CD1c-positive myeloid dendritic cell (primary cell): ENCODE measurements around the gene DSCAM.

ENCODE experiments used
- DNase-seq: peaks from one replicate; pipeline ENCODE4 v3.0.0-alpha.2; 2016; ENCODE audit errors: extremely low spot score

Gene DSCAM

DNA sequence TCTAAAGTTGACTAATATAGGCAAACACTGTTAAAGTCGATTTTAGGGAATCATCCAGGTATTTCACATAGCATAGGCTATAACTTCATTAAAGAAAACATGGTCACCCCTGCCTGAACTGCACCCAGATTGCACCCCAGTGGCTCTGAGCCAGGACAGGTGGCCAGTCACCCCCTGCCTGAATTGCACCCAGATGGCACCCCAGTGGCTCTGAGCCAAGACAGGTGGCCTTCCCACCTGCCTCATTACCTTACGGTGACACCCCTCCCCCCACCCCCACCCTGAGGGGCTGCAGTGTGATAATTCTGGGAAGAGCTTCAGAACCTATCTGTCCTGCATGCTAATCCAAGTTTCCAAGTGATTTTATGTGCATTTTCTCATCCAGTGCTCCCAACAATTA is 78.9 kb downstream of the DSCAM start:
- no peak for DNase-seq

DNA sequence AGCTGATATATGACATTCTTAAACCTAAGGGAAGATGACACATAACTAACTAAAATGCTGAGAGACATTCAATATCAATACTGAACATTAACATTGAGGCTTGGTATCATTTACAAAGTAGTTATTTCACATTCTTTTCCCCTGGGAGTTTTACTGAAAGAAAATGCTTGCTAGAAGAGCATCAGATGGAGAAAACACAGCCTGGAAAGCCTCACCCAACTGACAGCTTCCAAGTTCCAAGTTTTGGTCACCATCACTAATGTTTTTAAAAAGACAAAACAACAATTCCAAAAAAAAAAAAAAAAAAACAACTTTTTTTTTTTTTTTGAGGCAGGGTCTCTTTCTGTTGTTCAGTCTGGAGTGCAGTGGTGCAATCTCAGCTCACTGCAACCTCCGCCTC is 80.6 kb downstream of the DSCAM start:
- DNase-seq: no peak

DNA sequence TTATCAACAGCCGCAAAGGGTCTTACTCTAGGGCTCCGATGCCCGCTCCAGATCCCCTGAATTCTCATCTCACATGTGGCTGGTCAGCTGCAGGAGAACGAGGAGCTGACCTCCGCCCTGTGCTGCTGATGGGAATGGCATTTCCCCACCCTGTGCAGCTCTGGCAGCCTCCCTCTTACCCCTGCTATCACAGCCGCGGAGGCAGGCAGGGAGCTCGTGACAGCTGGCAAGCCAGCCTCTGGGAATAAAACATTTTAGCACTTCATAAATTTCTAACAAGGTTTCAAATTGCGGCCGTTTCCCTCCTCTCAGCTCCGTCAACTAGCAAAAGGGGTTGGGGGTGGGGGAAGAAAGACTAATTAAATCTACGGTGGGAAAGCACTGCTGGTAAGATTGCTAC is 81.1 kb downstream of the DSCAM start:
- no peak for DNase-seq

DNA sequence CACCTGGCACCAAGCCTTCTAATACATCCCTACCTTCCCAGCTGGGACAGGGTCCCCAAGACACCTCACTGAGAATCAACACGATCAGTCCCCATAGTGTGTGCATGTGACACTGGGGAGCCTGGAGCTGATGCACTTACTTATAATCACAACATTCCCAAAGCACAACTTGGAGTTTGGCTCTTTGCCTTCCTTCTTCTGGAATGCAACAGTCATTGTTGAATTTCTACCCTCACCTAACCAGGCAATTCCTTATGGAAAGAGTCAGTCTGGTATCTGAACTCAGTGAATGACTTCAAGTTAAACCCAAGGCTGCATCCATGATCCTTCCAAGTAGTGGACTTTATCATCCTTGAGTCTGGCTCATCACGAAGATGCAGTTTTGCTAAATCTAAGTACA is 86.1 kb downstream of the DSCAM start:
- DNase-seq: no peak

DNA sequence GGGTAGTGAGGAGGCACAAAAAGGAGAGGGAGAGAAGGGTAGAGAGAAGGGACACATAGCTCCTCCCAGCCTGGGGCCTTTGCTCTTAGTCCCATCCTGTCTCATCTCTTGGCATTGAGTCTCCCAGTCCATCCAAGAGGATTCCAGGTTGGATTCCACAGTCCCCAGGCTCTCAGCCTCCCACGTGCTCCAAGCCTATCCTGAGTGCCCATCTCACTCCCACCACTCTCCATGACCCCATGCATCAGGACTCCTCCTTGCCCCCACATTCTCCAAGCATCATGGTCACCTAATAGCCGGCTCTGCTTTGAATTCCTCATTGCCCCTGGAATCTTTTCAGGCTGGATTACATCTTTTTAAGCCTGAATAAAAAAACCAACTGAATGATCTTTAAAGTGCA is 87.9 kb downstream of the DSCAM start:
- DNase-seq: no peak

DNA sequence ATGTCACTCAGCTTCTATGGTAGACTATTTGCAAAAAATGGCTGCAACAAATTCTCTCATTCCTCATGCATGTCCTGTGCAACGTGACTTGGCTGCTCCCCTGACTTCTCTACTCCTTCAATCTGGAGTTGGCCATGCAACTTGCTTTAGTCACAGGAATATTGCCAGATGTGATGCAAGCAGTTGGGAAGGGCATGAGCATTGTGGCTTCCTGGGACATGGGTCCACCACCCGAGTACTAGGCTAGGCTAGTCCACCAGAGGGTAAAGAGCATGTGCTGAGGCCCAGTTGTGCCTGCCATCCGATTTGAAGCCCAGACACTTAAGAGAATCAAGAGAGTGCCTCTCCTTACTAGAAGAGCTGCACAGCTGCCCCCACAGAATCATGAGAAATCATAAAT is 89.6 kb downstream of the DSCAM start:
- no peak for DNase-seq

DNA sequence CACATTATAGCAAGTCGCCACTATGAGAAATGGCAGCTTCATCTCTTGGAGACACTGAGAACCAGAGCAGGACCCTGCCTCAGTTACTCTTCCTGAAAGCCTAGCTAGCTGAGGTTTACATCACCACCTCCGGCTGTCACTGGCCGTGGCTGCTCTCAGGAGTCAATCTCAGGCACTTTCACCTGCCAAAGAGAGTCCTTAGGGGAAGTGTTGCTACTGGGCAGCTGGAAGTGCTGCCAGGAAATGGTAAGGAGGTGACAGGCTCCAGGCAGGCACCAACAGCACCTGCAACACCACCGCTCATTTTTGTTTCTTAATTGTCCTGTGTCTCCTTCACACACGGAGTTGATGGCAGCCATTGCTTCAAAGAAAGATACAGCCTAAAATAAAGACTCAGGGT is 92.5 kb downstream of the DSCAM start:
- DNase-seq: no peak

DNA sequence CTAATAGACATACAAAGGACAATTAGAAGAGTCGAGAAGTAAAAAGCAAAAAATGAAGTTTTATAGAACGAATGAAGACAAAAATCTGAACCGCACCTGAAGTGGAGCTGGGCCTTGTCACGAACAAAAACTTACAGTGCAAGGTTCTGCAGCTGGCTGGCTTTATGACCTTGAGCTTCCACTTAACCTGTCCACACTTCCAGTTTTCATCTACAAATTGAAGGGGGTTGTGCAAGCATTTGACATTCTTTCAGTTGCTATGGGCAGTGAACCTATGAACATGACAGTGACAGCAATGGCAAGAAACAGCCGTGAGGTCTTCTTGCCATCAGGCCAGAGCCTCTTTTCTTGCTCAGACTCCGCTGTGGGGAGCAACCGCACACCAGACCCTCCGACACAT is 93.2 kb downstream of the DSCAM start:
- DNase-seq: no peak

DNA sequence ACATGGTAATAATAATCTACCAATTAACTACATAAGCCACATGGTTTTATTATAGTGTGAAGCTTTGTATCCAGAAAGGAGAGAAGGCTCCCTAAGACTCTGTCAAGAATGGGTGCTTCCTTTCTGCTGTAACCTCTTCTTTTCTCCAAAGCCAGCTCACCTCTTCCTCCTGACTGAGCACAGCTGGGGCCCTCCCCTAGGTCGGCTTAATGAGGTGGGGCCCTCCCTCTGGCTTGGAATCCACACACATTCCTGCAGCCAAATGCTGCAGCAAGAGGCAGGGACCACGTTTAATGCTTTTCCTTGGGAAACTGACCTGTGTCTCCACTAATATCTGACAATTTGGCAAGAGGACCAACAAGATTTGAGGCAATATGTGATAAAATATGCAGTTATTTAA is 94.8 kb downstream of the DSCAM start:
- no peak for DNase-seq

DNA sequence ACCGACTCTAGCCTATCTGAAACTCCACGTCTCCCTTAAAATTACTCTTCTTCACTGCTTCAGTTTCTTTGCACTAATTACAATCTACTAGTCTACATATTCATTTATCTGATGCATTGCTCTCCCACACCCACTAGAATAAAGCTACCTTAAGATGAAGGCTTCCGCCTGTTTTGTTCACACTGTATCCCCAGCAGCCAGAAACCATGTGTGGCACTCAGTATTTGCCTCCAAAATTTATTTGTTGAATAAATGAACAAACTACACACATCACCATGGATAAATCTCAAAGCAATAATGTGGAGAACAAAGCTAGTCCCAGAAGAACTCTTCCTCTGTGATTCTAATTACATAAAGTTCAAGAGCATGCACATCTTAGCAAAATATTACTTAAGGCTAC is 95.7 kb downstream of the DSCAM start:
- DNase-seq: no peak

DNA sequence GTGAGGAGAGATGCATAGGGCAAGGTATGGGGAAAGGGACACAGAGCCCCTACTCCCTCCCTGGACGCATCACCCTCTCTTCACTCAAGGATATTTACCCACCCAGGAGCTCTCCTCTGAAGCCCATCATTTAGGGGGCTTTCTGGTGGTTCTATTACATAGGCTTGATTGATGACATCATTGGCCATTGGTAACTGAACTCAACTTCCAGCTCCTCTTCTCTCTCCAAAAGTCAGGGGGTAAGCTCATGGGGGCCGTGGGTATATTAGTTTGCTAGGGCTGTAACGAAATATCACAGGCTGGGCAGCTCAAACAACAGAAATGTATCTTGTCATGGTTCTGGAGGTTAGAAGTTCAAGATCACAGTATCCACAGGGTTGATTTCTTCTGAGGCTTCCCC is 110.8 kb downstream of the DSCAM start:
- DNase-seq: no peak

DNA sequence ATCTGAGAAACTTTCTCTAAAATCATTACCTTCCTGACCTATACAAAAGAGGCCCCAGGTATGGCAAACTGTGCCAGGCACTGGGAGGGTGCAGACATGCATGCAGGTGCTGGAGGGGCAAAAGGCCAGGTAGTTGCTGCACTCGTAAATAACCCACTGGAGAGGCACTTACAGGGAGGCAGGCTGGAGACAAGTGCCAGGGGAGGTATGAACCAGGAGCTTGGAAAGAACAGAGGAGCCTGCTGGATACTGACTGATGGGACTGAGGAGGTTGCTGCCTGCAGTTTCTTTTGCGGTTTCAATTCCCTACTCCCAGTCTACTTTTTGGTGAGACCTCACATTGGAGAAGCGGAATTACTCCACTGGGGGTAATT is 113.9 kb downstream of the DSCAM start:
- DNase-seq: no peak

DNA sequence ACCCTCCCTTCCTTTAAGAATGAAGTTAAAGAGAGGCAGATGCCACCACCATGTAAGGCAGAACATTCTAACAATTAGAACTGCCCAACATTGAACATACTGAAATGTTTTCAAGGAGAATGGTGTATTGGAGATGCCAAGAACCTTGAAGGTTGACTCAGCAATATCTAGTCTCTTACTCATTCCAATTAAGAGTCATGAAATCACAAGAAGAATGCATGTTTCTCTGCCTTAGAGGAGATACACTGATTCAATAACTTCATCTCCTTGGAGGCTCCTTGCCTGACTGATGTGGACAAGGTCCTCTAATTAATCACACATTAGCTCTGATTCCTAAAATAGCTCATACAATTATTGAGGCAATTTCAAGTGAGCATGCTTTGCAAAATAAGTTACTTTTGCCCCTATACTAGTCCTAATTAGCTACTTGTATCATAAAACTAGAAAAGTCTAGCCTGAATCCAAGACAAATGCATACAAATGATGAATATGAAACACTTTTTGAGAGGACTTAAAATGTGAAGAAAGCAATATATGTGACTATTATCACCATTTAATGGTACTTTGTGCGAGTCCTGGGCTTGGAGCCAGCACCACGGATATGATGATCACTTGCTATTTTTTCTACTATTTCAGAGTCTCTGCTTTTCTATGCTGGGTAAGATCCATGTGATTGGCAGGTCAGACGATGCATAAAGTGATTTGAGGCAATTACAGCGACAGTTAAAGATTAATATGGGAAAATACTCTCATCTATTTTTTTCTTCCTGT is 114.5 kb downstream of the DSCAM start:
- DNase-seq: no peak

DNA sequence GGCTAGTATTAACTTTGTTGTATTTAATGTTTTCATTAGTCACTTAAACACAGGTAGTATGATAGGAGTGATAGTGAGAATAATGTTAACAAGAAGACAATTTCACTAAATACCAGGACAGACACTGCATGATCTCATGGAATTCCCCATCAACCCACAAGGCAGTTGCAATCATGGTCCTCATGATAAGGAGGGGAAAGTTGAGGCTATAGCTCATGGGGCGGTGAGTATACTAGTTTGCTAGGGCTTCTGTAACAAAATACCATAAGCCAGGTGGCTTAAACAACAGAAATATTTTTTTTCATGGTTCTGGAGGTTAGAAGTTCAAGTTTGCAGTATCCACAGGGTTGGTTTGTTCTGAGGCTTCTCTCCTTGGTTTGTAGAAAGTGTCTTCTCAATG is 115.8 kb downstream of the DSCAM start:
- DNase-seq: no peak

DNA sequence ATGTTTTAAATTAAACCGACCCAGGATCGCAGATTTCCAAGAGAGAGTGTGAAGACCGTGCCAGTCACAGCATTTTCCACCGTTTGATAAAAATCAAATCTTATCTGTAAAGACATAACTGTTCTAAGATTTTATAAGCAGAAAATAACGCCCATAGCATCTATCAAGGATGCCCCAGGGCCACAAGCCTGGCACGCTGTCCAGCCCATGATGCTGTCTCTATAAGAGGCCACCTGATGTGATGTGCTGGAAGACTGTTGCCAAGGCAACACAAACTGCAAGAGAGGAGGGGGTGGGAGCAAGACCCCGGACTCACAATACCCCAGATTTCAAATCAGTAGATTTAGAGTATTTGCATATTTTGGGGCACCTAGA is 116.5 kb downstream of the DSCAM start:
- no peak for DNase-seq

DNA sequence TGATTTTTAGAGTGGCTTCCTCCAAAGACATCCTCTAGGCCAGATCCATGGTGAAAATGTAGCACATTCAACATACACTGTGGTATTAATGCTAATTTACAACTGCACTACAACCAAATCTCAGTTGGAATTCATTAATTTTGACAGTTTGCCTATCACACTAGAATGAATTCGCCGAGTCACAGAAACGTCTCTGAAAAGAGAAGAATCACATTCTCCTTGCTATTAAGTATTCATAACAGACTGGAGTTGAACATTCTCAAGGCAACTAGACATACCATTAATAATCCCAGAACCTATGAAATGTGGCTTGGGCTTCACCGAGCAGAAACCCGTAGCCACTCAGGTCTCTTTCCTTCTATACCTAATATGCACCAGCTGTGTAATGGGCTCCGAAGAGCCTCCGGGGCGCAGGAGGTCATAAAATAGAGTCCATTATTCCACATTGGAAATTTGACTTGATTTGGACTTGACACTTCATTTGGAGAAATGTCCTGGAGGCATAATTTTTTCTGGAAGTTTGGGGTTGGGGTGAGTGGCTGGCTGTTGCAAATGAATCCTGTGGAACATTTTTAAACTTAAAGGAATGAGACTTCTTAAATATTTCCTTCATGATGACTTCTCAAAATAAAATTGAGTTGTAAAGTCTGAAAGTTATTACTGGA is 117.1 kb downstream of the DSCAM start:
- DNase-seq: no peak

DNA sequence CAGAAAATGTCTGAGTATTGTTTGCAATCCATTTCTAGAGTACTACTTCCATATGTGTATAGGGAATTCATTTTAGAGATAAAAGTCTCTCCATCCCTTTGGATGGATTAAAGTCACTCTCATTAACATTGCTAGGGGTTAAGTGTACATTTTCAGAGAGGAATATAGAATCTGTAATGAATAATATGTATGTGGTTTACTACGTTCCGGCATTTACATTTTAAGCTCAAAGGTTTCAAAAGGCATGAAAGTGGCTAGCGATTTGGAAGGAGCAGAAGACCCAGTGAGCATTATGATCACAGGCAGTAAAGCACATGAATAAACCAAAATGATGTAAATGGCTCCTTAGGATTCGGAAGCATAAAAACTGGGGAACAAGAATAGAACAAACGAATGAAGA is 123.0 kb downstream of the DSCAM start:
- DNase-seq: no peak

DNA sequence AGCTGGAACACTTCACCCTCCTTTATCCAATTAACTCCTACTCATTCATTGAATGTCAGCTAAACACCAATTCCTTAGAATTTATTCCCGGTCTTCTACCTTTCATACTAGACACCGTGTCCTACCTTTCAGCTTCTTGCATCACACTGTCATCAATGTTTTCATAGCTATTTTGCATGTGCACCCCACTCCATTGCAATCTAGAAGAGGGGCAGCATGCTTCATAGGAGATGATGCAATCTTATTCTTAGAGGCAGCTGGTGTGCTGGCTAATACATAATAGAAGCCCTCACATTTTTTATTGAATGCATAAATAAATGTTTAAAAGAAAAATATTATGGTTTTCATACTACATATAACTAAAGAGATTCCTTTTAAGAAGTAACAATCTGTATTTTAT is 123.6 kb downstream of the DSCAM start:
- no peak for DNase-seq

DNA sequence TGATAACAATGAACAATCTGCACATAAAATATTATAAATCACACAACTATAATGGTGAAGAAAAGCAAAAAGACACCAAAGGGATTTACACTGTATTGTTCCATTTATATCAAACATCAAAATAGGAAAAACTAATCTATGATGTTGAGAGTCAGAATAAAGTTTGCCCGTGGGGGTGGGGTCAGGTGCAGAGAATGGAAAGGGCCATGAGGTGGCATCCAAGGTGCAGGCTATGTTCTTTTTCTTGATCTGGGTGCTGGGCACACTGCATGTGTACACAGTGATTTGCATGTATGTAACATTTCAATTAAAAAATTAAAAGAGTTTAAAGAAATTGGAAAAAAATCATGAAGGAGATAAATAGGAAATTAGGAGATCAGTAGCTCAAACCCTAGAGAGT is 127.3 kb downstream of the DSCAM start:
- no peak for DNase-seq

DNA sequence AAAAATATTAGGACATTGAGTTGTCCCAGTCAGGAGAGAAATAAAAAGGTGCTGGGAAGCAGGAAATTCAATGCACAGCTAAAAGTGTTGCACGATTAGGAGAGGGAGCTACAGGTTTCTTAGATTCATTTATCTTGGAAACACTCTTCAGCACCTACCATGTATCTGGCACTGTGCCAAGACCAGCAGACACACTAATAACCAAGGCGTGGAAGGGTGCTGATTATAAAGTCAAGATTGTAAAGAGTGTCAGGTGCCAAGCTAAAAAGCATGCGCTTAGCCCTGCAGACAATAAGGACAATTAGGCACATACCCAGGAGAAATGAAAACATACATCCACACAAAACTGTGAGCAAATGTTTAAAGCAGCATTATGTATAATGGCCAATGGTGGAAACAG is 129.9 kb downstream of the DSCAM start:
- DNase-seq: no peak

DNA sequence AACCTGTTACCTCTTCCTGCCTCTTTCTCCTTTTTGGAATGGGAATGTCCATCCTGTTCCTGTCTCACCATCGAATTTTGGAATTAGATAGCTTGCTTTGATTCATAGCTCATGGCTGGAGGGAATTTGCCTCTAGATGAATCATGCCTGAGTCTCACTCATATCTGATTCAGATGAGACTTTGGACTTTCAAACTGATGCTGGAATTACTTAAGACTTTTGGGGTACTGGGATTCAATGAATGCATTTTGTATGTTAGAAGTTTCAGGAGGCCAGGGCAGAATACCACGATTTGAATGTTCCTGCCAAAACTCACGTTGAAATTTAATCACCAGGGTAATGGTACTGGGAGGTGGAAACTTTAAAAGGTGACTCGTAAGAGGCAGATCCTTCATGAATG is 132.4 kb downstream of the DSCAM start:
- no peak for DNase-seq

DNA sequence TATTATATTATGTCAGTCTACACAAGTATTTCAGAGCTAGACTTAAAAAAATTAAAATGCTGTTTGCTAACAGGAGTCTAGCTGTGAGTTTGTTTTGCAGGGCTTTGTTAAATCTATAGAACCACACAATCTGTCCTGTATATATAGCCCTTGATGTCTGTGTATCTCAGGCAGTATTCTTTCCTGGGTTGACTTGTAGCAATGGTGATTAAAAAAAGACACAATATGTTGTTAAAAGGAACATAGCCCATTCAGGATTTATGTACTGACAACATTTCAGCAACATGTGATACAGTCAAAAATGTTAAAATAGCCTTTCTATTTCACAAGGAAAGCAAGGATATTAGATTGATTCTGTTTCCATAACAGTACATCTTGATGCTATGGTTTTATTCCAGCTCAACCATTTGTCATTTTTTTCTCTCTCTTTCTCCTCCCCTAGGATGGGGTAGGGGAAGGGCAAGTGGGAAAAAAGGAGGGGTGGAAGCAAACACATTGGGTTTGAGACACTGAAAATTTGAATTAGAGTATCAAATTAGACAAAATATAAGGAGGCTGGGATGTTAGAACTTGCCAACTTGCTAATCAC is 139.2 kb downstream of the DSCAM start:
- DNase-seq: no peak

DNA sequence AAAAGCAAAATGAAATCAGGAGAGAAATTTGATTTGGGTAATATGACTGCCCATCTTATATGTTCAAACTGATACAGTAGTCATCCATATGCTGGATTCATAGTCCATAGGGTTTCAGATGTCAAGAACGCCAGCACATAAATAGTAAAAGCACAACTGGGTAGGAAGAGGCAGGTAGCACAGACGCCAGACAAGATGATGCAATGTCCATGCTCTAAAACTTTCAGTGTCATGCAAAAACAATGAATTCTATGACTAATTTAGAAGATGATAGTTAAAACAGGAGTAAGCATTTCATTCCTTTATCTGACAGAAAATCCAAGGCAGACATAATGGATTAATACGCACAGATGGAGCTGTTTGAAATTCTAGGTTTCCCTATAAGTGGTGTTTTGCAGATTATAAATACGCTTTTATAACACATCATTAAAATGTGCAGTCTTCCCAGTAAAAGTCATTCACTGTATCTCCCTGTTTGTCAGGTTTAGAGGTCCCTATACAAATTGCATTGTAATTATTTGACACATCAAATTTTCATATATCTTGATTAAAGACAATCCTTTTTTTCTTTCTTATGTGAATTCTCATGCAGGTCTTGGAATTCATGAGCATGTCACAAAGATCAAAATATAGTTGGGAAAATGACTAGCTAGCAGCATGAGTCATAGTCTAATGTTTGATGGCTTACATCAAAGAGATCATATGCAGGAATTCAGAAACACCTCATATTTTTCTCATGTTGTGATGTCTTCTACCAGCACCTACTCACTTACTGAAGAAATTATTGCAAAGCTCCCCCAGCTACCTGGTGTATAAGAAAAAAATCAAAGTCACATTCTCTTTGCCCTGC is 139.9 kb downstream of the DSCAM start:
- no peak for DNase-seq
